C4-2B (cell line): ENCODE data around the gene PHLDA2.

Source experiments
- H3K27ac ChIP-seq: fragments of 450-650 bp; 2 replicates; pipeline ENCODE4 v1.5.1; 2017
- ZFX ChIP-seq: fragments of 450-650 bp; IDR thresholded peaks from 2 replicates; pipeline ENCODE4 v1.6.1; 2017
- TF ChIP-seq, protein P1 (sequence below): fragments of 450-650 bp; conservative IDR thresholded peaks from 2 replicates; pipeline ENCODE4 v1.5.1; 2017; ENCODE audit warnings: mild to moderate bottlenecking

The PHLDA2 gene

DNA sequence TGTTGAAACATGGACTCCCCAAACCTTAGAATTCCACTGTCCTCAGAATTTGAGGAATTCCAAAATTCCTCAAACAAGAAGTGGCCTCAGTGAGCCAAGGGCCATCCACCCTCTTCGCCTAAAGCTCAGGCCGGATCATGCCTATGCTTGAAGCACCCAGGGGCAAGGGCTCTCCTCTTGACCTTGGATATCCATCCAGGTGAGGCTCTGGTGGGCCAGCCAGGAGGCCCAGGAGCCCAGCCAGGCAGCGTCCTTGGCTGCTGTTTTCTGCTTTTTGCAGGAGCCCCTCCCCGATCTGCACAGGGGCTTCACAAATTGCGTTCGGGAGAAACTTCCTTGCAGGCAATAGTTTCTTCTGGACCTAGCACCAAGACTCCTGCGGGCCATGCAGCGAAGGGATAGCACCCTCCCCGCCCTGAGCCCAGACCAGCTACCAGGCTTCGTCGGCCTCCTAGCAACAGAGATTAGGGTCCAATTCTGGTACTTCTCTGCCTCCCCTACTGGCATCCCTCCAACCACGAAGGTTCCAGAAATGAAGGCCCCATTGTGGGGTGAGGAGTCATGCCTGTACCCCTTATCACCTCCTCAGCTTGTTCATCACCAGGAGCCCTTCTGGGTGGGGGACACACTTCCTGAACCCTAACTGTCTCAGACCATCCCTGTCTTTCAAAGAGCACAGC lies 2.0 kb downstream of the PHLDA2 start:
- TF ChIP-seq, protein P1, sequence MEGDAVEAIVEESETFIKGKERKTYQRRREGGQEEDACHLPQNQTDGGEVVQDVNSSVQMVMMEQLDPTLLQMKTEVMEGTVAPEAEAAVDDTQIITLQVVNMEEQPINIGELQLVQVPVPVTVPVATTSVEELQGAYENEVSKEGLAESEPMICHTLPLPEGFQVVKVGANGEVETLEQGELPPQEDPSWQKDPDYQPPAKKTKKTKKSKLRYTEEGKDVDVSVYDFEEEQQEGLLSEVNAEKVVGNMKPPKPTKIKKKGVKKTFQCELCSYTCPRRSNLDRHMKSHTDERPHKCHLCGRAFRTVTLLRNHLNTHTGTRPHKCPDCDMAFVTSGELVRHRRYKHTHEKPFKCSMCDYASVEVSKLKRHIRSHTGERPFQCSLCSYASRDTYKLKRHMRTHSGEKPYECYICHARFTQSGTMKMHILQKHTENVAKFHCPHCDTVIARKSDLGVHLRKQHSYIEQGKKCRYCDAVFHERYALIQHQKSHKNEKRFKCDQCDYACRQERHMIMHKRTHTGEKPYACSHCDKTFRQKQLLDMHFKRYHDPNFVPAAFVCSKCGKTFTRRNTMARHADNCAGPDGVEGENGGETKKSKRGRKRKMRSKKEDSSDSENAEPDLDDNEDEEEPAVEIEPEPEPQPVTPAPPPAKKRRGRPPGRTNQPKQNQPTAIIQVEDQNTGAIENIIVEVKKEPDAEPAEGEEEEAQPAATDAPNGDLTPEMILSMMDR = no peak
- TF ChIP-seq ZFX = no peak
- H3K27ac ChIP-seq = peak overlapping the region; percentile 89

DNA sequence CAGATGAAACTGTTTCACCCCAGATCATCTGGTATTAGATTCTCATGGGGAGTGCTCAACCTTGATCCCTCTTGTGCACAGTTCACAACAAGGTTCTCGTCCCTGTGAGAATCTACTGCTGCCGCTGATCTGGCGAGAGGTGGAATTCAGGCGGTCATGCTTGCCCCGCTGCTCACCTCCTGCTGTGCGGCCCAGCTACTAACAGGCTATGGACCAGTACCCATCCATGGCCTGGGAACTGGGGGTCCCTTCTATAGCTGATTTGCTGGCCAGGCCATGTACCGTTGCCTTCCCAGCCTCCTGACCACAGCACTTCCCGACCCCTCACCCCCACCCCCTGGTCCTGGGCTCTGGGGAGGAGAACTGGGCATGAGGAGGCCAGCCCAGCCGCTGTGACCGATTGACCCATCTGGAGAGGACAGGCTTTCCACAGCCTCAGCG lies 2.6 kb downstream of the PHLDA2 start:
- TF ChIP-seq ZFX = no peak
- TF ChIP-seq, protein P1 = no peak
- no peak overlapping the region for H3K27ac ChIP-seq

DNA sequence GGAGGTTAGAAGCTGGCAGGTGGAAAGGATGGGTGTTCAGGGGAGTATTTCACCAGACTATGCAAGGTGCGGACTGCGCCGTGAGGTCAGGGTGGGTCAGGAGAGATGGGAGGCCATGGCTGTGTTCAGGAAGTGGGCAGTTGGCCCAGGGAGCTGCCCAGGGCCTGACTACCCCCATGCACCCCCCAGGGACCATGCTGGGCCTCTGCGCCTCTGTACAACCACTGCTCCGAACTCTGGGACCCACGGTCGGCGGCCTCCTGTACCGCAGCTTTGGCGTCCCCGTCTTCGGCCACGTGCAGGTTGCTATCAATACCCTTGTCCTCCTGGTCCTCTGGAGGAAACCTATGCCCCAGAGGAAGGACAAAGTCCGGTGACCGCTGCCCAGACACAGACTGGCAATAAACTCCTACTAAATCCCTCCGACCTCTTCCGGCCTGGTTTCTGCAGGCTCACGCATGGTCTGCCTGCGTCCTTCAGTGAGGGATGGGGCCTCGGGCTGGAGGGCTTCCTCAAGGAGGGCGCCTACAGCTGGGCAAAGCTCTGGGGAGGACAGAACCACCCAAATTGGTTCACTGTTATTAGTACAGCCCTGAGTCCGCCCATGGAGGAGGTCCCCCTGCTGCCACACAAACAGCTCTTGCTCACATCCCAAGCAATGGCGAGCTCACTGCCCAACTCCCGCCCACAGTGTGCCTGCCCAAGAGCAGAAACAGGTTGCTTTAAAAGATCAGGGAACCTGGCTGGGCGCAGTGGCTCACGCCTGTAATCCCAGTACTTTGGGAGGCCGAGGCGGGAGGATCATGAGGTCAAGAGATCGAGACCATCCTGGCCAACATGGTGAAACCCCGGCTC lies 4.2 kb downstream of the PHLDA2 start:
- TF ChIP-seq, protein P1 = no peak
- no peak overlapping the region for H3K27ac ChIP-seq

DNA sequence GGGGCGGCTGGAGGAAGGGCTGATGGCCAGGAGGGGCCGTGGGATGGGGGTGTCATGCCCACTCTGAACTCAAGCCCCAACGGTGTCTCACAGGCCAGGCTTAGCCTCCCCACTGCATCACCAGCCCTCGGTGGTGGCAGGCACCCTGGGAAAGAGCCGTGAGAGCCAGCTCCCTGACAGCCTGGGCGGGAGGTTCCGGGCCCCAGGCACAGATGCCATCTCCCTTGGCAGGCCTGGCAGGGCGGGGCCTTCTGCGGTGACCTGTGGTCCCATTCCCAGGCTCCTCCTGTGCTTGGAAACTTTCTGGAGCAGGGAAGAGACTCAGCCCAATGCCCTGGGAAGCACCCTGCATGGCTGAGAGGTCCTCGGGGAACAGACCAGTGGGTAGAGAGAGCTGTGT lies 4.8 kb downstream of the PHLDA2 start:
- H3K27ac ChIP-seq = no peak overlapping the region
- no peak for TF ChIP-seq ZFX
- TF ChIP-seq, protein P1 = no peak

DNA sequence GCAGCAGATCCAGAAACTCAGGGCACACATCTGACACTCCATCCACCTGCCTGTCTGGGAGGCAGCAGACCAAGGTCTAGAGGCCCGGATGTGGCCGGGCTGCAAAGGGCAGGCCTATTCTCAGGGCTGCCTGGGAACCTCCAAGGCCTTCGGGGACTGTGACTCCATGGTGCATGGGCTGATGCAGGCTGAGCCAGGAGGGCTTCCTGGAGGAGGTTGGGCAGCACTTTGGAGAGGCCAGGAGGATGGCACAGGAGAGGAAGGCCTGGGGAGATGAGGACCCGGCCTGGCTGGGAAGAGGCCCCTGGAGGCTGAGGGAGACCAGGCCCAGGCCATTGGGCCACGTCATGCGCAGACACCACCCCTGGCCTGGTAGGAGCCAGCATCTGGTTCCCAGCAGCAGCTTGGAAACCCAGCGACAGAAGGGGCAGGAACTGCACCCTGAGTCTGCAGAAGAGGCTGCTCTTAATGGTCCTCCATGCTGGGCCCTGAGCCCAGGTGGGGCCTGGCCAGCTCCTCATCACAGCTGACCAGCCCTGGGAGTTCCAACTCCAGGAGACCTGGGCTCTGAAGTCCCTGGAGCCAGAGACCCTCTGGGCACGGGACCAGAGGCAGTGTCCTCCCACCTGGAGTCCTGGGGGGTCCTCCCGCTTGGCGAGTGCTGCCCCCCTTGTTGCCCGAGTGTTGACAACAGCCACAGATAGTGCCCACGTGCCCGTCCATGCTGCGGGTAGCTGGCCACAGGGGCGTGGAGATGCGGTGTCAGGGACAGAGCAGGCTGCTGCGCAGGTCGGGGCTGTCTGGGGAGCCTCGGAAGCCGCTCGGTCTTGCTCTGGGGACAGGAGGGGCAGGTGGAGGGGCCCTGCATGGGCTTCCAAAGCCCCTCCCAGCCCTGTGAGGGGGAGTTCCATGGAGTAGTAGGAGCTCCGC lies 5.5 kb downstream of the PHLDA2 start:
- TF ChIP-seq ZFX = no peak
- TF ChIP-seq, protein P1 = no peak
- H3K27ac ChIP-seq = no peak overlapping the region

DNA sequence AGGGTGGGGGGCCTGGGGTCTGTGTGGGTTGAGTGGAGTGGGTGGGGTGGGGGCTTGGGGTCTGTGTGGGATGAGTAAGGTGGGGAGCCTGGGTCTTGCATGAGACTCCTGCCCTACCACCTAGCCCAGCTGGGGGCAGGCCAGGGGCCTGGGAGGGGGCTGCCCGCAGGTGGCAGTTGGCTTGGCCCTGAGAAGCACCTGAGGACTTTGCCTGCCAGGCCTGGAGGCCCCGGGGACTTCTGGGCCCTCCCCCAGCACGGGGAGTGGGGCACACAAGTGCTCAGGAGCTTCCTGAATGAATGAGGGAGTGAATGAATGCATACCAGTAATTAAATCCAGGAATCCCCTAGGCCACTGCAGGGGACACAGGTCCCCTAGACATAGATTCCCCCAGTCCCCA lies 6.6 kb downstream of the PHLDA2 start:
- TF ChIP-seq, protein P1 = no peak
- no peak for TF ChIP-seq ZFX

More for the DNA sequence above, 6.6 kb downstream of the PHLDA2 start:
- no peak overlapping the region for H3K27ac ChIP-seq
